ENCODE data around the gene SLC12A1.

SLC12A1 gene

GRCh38 chr15:48244921-48245320, 38.8 kb downstream of the SLC12A1 start:
- no peak for ATAC-seq

- ATAC-seq = no peak
Observed at GRCh38 chr15:48248414-48248813, 42.3 kb downstream of the SLC12A1 start.

- no peak for ATAC-seq
Observed at GRCh38 chr15:48250640-48251076, 44.6 kb downstream of the SLC12A1 start.

- ATAC-seq = no peak
Observed at GRCh38 chr15:48253172-48253571, 47.1 kb downstream of the SLC12A1 start.

- no peak for ATAC-seq
Observed at GRCh38 chr15:48265135-48265534, 59.0 kb downstream of the SLC12A1 start.

- no peak for ATAC-seq
Observed at GRCh38 chr15:48266024-48266689, 60.1 kb downstream of the SLC12A1 start.

GRCh38 chr15:48267766-48268165, 61.7 kb downstream of the SLC12A1 start:
- ATAC-seq = no peak

GRCh38 chr15:48273049-48273448, 66.9 kb downstream of the SLC12A1 start:
- ATAC-seq = no peak

GRCh38 chr15:48278666-48279065, 72.6 kb downstream of the SLC12A1 start:
- ATAC-seq = no peak

GRCh38 chr15:48279608-48280007, 73.5 kb downstream of the SLC12A1 start:
- no peak for ATAC-seq

GRCh38 chr15:48281674-48282073, 75.6 kb downstream of the SLC12A1 start:
- ATAC-seq = no peak

- no peak for ATAC-seq
Observed at GRCh38 chr15:48282216-48282615, 76.1 kb downstream of the SLC12A1 start.

GRCh38 chr15:48283396-48284145, 77.5 kb downstream of the SLC12A1 start:
- ATAC-seq = no peak

- ATAC-seq = no peak
Observed at GRCh38 chr15:48285329-48286214, 79.5 kb downstream of the SLC12A1 start.

- ATAC-seq = no peak
Observed at GRCh38 chr15:48289628-48290027, 83.5 kb downstream of the SLC12A1 start.

GRCh38 chr15:48292458-48292857, 86.4 kb downstream of the SLC12A1 start:
- no peak for ATAC-seq

GRCh38 chr15:48297668-48298067, 91.6 kb downstream of the SLC12A1 start:
- no peak for ATAC-seq

GRCh38 chr15:48298914-48299313, 92.8 kb downstream of the SLC12A1 start:
- ATAC-seq = no peak

GRCh38 chr15:48300038-48300437, 93.9 kb downstream of the SLC12A1 start:
- no peak for ATAC-seq

- ATAC-seq = no peak
Observed at GRCh38 chr15:48304398-48304797, 98.3 kb downstream of the SLC12A1 start.

- no peak for ATAC-seq
Observed at GRCh38 chr15:48306639-48307038, 100.5 kb downstream of the SLC12A1 start.

- no peak for ATAC-seq
Observed at GRCh38 chr15:48307586-48307985, 101.5 kb downstream of the SLC12A1 start.

- no peak for ATAC-seq
Observed at GRCh38 chr15:48309740-48310139, 103.6 kb downstream of the SLC12A1 start.
